Pancreas (tissue), 10 donors: Measurements from ENCODE around the gene C16orf78. TPM values are rescaled to one million over a fixed set of nuclear protein-coding genes. Genes with fewer than 3 reads are reported as not detected.

ENCODE experiments used
- ATAC-seq, 4 donors: fragments of 200-7000 bp; cut with Tn5 transposase; one replicate each; pipeline versions ENCODE4 v1.8.0 to v1.9.1; 2020; ENCODE audit warnings: mild to moderate bottlenecking in 4 of 4, moderate library complexity in 4 of 4
- DNase-seq, 6 donors: peaks; one replicate each; pipeline ENCODE4 v3.0.0-alpha.2; 2020
- FAIRE-seq: peaks from 2 replicates; lab custom pipeline; 2012; peaks lifted over from hg19 to GRCh38; lab: Jason Lieb, UNC
- H3K27ac ChIP-seq, 4 donors: fragments of 200-600 bp; sonication (generic); 1 replicate in 3 of 4; 2 replicates in 1 of 4; pipeline versions ENCODE4 v1.5.0 to v1.8.0; 2020
- H3K27me3 ChIP-seq, 4 donors: fragments of 200-600 bp; one replicate each; pipeline ENCODE4 v1.8.0; 2021
- H3K36me3 ChIP-seq, 3 donors: fragments of 200-600 bp; sonication (generic) in 1 of 3; one replicate each; pipeline versions ENCODE4 v1.5.0 to v1.8.0; 2020 to 2021
- H3K4me1 ChIP-seq, 3 donors: fragments of 200-600 bp; one replicate each; pipeline ENCODE4 v1.8.0; 2021
- H3K4me3 ChIP-seq, 4 donors: fragments of 200-600 bp; sonication (generic) in 2 of 4; one replicate each; pipeline versions ENCODE4 v1.5.0 to v1.8.0; 2020 to 2021
- H3K9me3 ChIP-seq, 4 donors: fragments of 200-600 bp; one replicate each; pipeline ENCODE4 v1.8.0; 2021
- CTCF ChIP-seq, 4 donors: fragments of 200-600 bp; sonication (generic) in 3 of 4; IDR thresholded peaks; one replicate each; pipeline versions ENCODE4 v1.5.0 to v1.8.0; 2021; ENCODE audit warnings: antibody characterized with exemption in 4 of 4
- WGBS, 2 donors: extraction: QIAGEN DNeasy Blood & Tissue Kit; methylation state at CpG; one replicate each; pipeline ENCODE4 v1.1.7; 2013; 5-methylcytosine and 5-hydroxymethylcytosine counted together
- intact Hi-C, 3 donors: fragments of 100-400 bp; cut with DNase I; formaldehyde crosslinking; loops; one replicate each; pipeline versions ENCODE4 v1.11.1 to v1.14.2; 2022
- polyA plus RNA-seq, 2 donors: library from polyadenylated mRNA; stranded (reverse); fragments of 200-250 nt; gene quantifications; one replicate each; pipeline ENCODE4 v1.2.3, GENCODE V29; 2013
- total RNA-seq, 6 donors: library from RNA; stranded (reverse); fragmentation: NEBNext Ultra II Directional in 4 of 6; extraction: Animal tissue kit (Norgen Biotek cat#: 25700) in 4 of 6; gene quantifications; one replicate each; pipeline versions ENCODE4 v1.2.1 to v1.2.4, GENCODE V29; 2021 to 2023
- donor health status: healthy with polysubstance abuse.
- donor health status: DM: no; HTN: no; CAD: no; lungs with moderate emphysema.
- donor health status: DM: no; HTN: no; CAD: no.
- donor health status: control.
- donor health status: control.
- donor health status: Bipolar disorder and iron deficiency.
- donor health status: DM: yes; HTN: yes; CAD: no.
- donor health status: DM: no; HTN: no; CAD: no.
- donor health status: DM: no; HTN: no; CAD: no.
- donor health status: DM: yes; HTN: yes; CAD: no.

C16orf78 gene
- total and polyA plus RNA-seq, 8 donors: not detected

- no peak for TF ChIP-seq CTCF (IDR thresholded peaks at IDR 0.05)
- H3K9me3 ChIP-seq: no peaks in the 10 kb centered on the region
- no peak overlapping the region for H3K27ac ChIP-seq
- ATAC-seq (no peak), DNase-seq (no peak), FAIRE-seq (no peak)
- WGBS, 2 donors: 74 to 83% methylated on average over 15 of the region's 15 CpGs
- no peak overlapping the region for H3K4me3 ChIP-seq
- H3K27me3 ChIP-seq: no peaks in the 10 kb centered on the region
- no peaks in the 10 kb centered on the region for H3K4me1 ChIP-seq
- no peaks in the 10 kb centered on the region for H3K36me3 ChIP-seq
- intact Hi-C loops: loop anchor here in 1 of 3 donors (5.0 kb wide), 1 partner anchor 503 kb away; no protein-coding TSS in a partner anchor
Measured at GRCh38 chr16:49414671-49415070, 41.1 kb downstream of the C16orf78 start.

- Histone ChIP-seq H3K9me3 (no peaks in the 10 kb centered on the region), H3K4me1 (no peaks in the 10 kb centered on the region), H3K36me3 (no peaks in the 10 kb centered on the region), H3K4me3 (no peak overlapping the region), H3K27ac (no peak overlapping the region), H3K27me3 (no peaks in the 10 kb centered on the region)
- intact Hi-C loops: no loop called here
- ATAC-seq (no peak), DNase-seq (no peak), FAIRE-seq (no peak)
- TF ChIP-seq CTCF (IDR thresholded peaks at IDR 0.05): no peak
- 71 to 73% methylated on average over 10 of the region's 10 CpGs for WGBS, 2 donors
Measured at GRCh38 chr16:49415083-49415482, 41.5 kb downstream of the C16orf78 start.

GRCh38 chr16:49416001-49416675 is 42.5 kb downstream of the C16orf78 start:
- intact Hi-C loops: no loop called here
- Histone ChIP-seq H3K9me3 (no peaks in the 10 kb centered on the region), H3K4me1 (no peaks in the 10 kb centered on the region), H3K36me3 (no peaks in the 10 kb centered on the region), H3K27ac (no peak overlapping the region), H3K4me3 (no peak overlapping the region), H3K27me3 (no peaks in the 10 kb centered on the region)
- ATAC-seq (no peak), DNase-seq (no peak), FAIRE-seq (no peak)
- WGBS, 2 donors: 70 to 72% methylated on average over 14 to 15 of the region's 15 CpGs
- no peak for TF ChIP-seq CTCF (IDR thresholded peaks at IDR 0.05)

GRCh38 chr16:49417354-49417753 is 43.8 kb downstream of the C16orf78 start:
- no peak for FAIRE-seq
- no peak for ATAC-seq
- no peaks in the 10 kb centered on the region for H3K36me3 ChIP-seq

More at GRCh38 chr16:49417354-49417753, 43.8 kb downstream of the C16orf78 start:
- Histone ChIP-seq H3K27me3 (no peaks in the 10 kb centered on the region), H3K27ac (no peak overlapping the region), H3K9me3 (no peaks in the 10 kb centered on the region), H3K4me1 (no peaks in the 10 kb centered on the region), H3K4me3 (no peak overlapping the region)
- intact Hi-C loops: no loop called here
- DNase-seq: no peak
- WGBS, 2 donors: 81 to 93% methylated on average over 2 of the region's 2 CpGs
- TF ChIP-seq CTCF (IDR thresholded peaks at IDR 0.05): no peak
